ENCODE data around the gene BLOC1S5. TPM values are rescaled to one million over a fixed set of nuclear protein-coding genes. Genes with fewer than 3 reads are reported as not detected.

BLOC1S5 gene, protein sequence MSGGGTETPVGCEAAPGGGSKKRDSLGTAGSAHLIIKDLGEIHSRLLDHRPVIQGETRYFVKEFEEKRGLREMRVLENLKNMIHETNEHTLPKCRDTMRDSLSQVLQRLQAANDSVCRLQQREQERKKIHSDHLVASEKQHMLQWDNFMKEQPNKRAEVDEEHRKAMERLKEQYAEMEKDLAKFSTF
- 16.3 and 19.1 TPM in 2 replicates for total RNA-seq
- polyA plus RNA-seq = 3.1 and 3.9 TPM in 2 replicates
- 5.9 and 6.5 TPM in 2 replicates for polyA plus RNA-seq (2011; cell fraction: cytosol; rRNA removed)
- 3.2 and 4.2 TPM in 2 replicates for polyA plus RNA-seq (2011; cell fraction: nucleus; rRNA removed)
- polyA plus RNA-seq (2012) = 17.5 and 18.6 TPM in 2 replicates
- polyA minus RNA-seq = 4.5 and 14.3 TPM in 2 replicates
- polyA minus RNA-seq (2011; cell fraction: cytosol; rRNA and poly(A)+ RNA removed) = 4.0 TPM
- 7.6 and 8.8 TPM in 2 replicates for polyA minus RNA-seq (2011; cell fraction: nucleus; rRNA and poly(A)+ RNA removed)
- Bru-seq, nascent RNA = percentile 84 among the genes with signal in this experiment
- percentile 94 among the genes with signal in this experiment for BruChase-seq, experiment 1, labeled RNA remaining after a 6-hour chase
- BruChase-seq, experiment 2, labeled RNA remaining after a 2-hour chase = percentile 97 among the genes with signal in this experiment
- long read RNA-seq, transcript BLOC1S5-201 (6 exons, 2,445 nt) = minor isoform, 7 of 58 reads
- long read RNA-seq, transcript BLOC1S5-202 (5 exons, 2,684 nt) = major isoform, 42 of 58 reads
- long read RNA-seq, partial matches to known transcripts = 0 of 58 reads
- long read RNA-seq, other reads (novel, unspliced or antisense) = 5 of 58 reads

DNA sequence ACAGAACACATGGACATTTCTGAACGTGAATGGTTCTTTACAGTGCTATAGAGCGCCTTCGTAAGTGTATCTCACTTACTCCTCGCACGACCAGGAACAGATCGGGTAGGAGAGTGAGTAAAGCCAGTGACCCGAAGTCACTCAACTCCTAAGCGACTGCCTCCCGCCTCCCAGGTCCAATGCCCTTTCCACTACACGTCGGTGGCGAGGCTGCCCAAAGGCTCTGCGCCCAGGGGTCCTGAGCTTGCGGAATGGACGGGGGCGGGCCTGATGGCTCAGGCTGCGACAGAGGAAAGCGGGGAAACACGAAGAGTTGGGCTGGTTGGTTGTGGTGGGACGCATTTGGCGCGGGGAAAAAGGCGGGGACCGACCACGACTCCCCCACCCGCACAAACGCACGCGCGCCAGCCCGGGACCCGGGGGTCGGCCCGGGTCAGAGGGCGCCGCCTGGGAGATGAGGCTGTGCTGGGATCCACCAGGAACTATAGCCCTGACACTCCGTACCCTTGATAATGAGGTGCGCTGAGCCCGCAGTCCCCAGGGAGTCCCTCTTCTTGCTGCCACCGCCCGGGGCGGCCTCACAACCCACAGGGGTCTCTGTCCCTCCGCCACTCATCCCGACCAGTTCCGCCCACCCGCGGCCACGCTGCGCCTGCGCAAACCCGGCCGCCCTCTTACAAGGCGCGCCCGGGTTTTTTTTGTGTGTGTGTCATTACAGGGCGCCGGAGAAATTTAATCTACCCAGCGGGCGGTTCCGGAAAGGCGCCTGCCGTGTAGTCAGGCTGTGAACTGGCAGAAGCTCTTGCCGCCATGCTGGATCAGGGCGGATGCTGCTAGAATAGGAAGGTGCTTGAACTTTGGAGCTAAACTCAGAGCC is at the start of gene BLOC1S5:
BLOC1S5 (minus strand) TSS at position 629 of the 877 bp plus-strand sequence; CDS start at position 616, 13 bp downstream.
- Histone ChIP-seq H4K20me1 (replicated peaks; ENCODE audit: control insufficient read depth, extremely low read depth, insufficient read depth, low read length) (no peaks in the 10 kb centered on the region), H3K4me1 (ENCODE audit: control insufficient read depth, extremely low read depth, insufficient read depth, low read length) (peaks cover 18% of the 10 kb centered on the region), H3K9me3 (replicated peaks; ENCODE audit: control insufficient read depth, insufficient read depth, low read length) (no peaks in the 10 kb centered on the region), H3K9ac (replicated peaks; ENCODE audit: extremely low read depth, insufficient read depth, low read length) (peak within 1 kb of the TSS; percentile 86), H3K9me1 (replicated peaks; ENCODE audit: control insufficient read depth, extremely low read depth, insufficient read depth, low read length) (no peaks in the 10 kb centered on the region), H3K4me3 (replicated peaks in 1 of 3; ENCODE audit: insufficient read depth in 1 of 3, low read depth in 1 of 3, low read length in 3 of 3) (peak within 1 kb of the TSS; percentile 59 to 88 (median 76)), H2AFZ (ENCODE audit: low read depth, low read length) (peak within 1 kb of the TSS; percentile 73), H3K36me3 (ENCODE audit: control insufficient read depth in 2 of 2, extremely low read depth in 1 of 2, insufficient read depth in 2 of 2, low read length in 2 of 2) (peaks cover 0 to 4% of the 10 kb centered on the region in 2 experiments), H3K27me3 (ENCODE audit: control insufficient read depth in 2 of 2, insufficient read depth in 2 of 2, low read length in 2 of 2) (no peaks in the 10 kb centered on the region), H3K27ac (ENCODE audit: insufficient read depth, low read depth, low read length) (peak within 1 kb of the TSS; percentile 76), H3K79me2 (ENCODE audit: control insufficient read depth, insufficient read depth, low read length) (peaks cover 13% of the 10 kb centered on the region), H3K4me2 (ENCODE audit: insufficient read depth, low read length) (peak within 1 kb of the TSS; percentile 90)
- FAIRE-seq = peak; percentile 92
- dilution Hi-C loops (cut with MboI; ENCODE audit: extremely low pct_ligation_motif_present, low sequenced_read_pairs) (no loop called here), intact Hi-C loops (cut with micrococcal nuclease) (loop anchor here (1.0 to 10.0 kb wide), 7 partner anchors 19 to 752 kb away; partner anchors contain the start of genes EEF1E1 and SSR1)
- TF ChIP-seq, protein P1, sequence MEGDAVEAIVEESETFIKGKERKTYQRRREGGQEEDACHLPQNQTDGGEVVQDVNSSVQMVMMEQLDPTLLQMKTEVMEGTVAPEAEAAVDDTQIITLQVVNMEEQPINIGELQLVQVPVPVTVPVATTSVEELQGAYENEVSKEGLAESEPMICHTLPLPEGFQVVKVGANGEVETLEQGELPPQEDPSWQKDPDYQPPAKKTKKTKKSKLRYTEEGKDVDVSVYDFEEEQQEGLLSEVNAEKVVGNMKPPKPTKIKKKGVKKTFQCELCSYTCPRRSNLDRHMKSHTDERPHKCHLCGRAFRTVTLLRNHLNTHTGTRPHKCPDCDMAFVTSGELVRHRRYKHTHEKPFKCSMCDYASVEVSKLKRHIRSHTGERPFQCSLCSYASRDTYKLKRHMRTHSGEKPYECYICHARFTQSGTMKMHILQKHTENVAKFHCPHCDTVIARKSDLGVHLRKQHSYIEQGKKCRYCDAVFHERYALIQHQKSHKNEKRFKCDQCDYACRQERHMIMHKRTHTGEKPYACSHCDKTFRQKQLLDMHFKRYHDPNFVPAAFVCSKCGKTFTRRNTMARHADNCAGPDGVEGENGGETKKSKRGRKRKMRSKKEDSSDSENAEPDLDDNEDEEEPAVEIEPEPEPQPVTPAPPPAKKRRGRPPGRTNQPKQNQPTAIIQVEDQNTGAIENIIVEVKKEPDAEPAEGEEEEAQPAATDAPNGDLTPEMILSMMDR (IDR thresholded peaks at IDR 0.05; ENCODE audit: extremely low read depth in 1 of 2, insufficient read depth in 1 of 2, low read depth in 1 of 2, low read length in 2 of 2) = peak in 1 of 2 donors; percentile 13
- no peak for TF ChIP-seq JUN (IDR thresholded peaks at IDR 0.05; ENCODE audit: borderline replicate concordance, insufficient read depth, insufficient read length, low read depth)
- no peak for TF ChIP-seq EZH2 (IDR thresholded peaks at IDR 0.05; ENCODE audit: borderline replicate concordance, low read depth, low read length, severe bottlenecking)
- TF ChIP-seq, protein P2, sequence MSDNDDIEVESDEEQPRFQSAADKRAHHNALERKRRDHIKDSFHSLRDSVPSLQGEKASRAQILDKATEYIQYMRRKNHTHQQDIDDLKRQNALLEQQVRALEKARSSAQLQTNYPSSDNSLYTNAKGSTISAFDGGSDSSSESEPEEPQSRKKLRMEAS (IDR thresholded peaks at IDR 0.05; ENCODE audit: insufficient read depth, insufficient read length) = no peak
- TF ChIP-seq MYC (IDR thresholded peaks at IDR 0.05; ENCODE audit: low read depth, low read length) = no peak
- no peak for TF ChIP-seq GATA2 (IDR thresholded peaks at IDR 0.05; ENCODE audit: insufficient read depth, insufficient read length, low read depth, low read length)
- no peak for TF ChIP-seq FOS (IDR thresholded peaks at IDR 0.05; ENCODE audit: borderline replicate concordance, insufficient read depth, low read length)
- peak; percentile 87 for TF ChIP-seq POLR2A (IDR thresholded peaks at IDR 0.05; ENCODE audit: low read depth, low read length)
- peak; percentile 84 for TF ChIP-seq POLR2AphosphoS5 (IDR thresholded peaks at IDR 0.05; ENCODE audit: insufficient read depth, low read depth, low read length)
- TSS peak; percentile 64 for BruUV-seq (replicated peaks)
- ChIA-PET POLR2A (interaction anchor here (1.6 to 2.2 kb wide), 2 partner anchors 21 to 38 kb away, joined by 4 to 5 read pairs; partner anchors contain the start of gene EEF1E1), CTCF (interaction anchor here (0.9 to 2.6 kb wide), 10 partner anchors 16 to 449 kb away, joined by 3 to 37 read pairs (median 4); partner anchors contain the start of gene EEF1E1)
- peak; percentile 98 for DNase-seq (ENCODE audit: low read depth, low spot score)

Measured in endothelial cell of umbilical vein (primary cell).